K562 (cell line): ENCODE measurements around the gene ENDOV. TPM values are rescaled to one million over a fixed set of nuclear protein-coding genes. Genes with fewer than 3 reads are reported as not detected.

Experiments used
- ATAC-seq: fragments of 200-7000 bp; cut with Tn5 transposase; 3 replicates; pipeline ENCODE4 v1.9.1; 2020; ENCODE audit warnings: moderate library complexity
- BruUV-seq: library from RNA; stranded (reverse); fragments of 400-500 nt; replicated peaks from 2 replicates; lab custom pipeline; 2021; lab: Mats Ljungman, UMichigan
- CTCF ChIA-PET: fragments of 300-600 bp; formaldehyde crosslinking; extraction: SDS; loops from one replicate; lab custom pipeline; 2021; ENCODE audit warnings: low intra/inter-chr PET ratio; lab: Yijun Ruan, JAX
- POLR2A ChIA-PET: fragments of 300-600, 350-650 bp; sonication (Branson Sonifier 250); formaldehyde crosslinking; extraction: SDS; loops from one replicate; lab custom pipeline; 2021; ENCODE audit warnings: antibody characterized with exemption, inconsistent platforms; lab: Yijun Ruan, JAX
- DNase-seq, 4 experiments: peaks; one replicate each; pipeline versions ENCODE4 v3.0.0 to v3.0.0-alpha.2; 2011 to 2018; ENCODE audit warnings: low spot score in 3 of 4, mixed read lengths in 3 of 4; ENCODE audit errors: extremely low read depth in 1 of 4
- FAIRE-seq: peaks from 2 replicates; lab custom pipeline; 2011; peaks lifted over from hg19 to GRCh38; lab: Jason Lieb, UNC
- H2AFZ ChIP-seq: 2 replicates; pipeline ENCODE4 v1.6.0; 2011; ENCODE audit warnings: low read depth, low read length, control low read depth, inconsistent platforms
- H3K27ac ChIP-seq: fragments of 200-600 bp; 3 replicates; pipeline ENCODE4 v1.8.0; 2011; ENCODE audit warnings: low read depth, mild to moderate bottlenecking, control low read depth, inconsistent platforms, low read length, moderate library complexity, mixed read lengths; ENCODE audit errors: extremely low read depth
- H3K27me3 ChIP-seq, 2 experiments: fragments of 300-600 bp in 1 of 2; 2 replicates in 1 of 2; 3 replicates in 1 of 2; pipeline versions ENCODE4 v1.6.0 to v1.8.0; 2011; ENCODE audit warnings: inconsistent platforms in 2 of 2, low read length in 2 of 2, mild to moderate bottlenecking in 1 of 2, mixed read lengths in 1 of 2, moderate library complexity in 1 of 2; ENCODE audit not compliant: control insufficient read depth in 2 of 2, insufficient read depth in 2 of 2
- H3K36me3 ChIP-seq: fragments of 300-600 bp; 3 replicates; pipeline ENCODE4 v1.8.0; 2011; ENCODE audit warnings: mild to moderate bottlenecking, low read length, inconsistent platforms; ENCODE audit not compliant: control insufficient read depth, insufficient read depth
- H3K4me1 ChIP-seq, 2 experiments: fragments of 200-600 bp in 1 of 2; replicated peaks in 1 of 2; 2 replicates in 1 of 2; 3 replicates in 1 of 2; pipeline versions ENCODE4 v1.5.1 to v1.8.0; 2011; ENCODE audit warnings: inconsistent platforms in 2 of 2, low read length in 2 of 2, mild to moderate bottlenecking in 1 of 2, mixed read lengths in 1 of 2, moderate library complexity in 1 of 2; ENCODE audit not compliant: control insufficient read depth in 2 of 2, insufficient read depth in 2 of 2
- H3K4me2 ChIP-seq: 2 replicates; pipeline ENCODE4 v1.6.1; 2011; ENCODE audit warnings: low read length, control low read depth, inconsistent platforms, mixed read lengths; ENCODE audit not compliant: insufficient read depth
- H3K4me3 ChIP-seq: fragments of 200-600 bp; sonication (generic), shearing (Covaris generic); 2 replicates; pipeline ENCODE4 v1.5.1; 2016; ENCODE audit warnings: control low read depth, inconsistent platforms
- H3K79me2 ChIP-seq: fragments of 200-600 bp; 3 replicates; pipeline ENCODE4 v1.8.0; 2011; ENCODE audit warnings: low read length, inconsistent platforms; ENCODE audit not compliant: control insufficient read depth, insufficient read depth
- H3K9ac ChIP-seq, 2 experiments: 2 replicates each; pipeline versions ENCODE4 v1.6.0 to v1.6.1; 2011; ENCODE audit warnings: low read depth in 2 of 2, low read length in 2 of 2, control low read depth in 1 of 2, inconsistent platforms in 1 of 2, mild to moderate bottlenecking in 1 of 2, mixed read lengths in 1 of 2; ENCODE audit not compliant: insufficient read depth in 1 of 2
- H3K9me1 ChIP-seq: one replicate; pipeline ENCODE4 v1.6.0; 2011; ENCODE audit warnings: inconsistent platforms, mild to moderate bottlenecking, low read length, moderate library complexity; ENCODE audit not compliant: control insufficient read depth, insufficient read depth
- H3K9me3 ChIP-seq: replicated peaks from 2 replicates; pipeline ENCODE4 v1.5.1; 2011; ENCODE audit warnings: low read depth, low read length, inconsistent platforms; ENCODE audit not compliant: control insufficient read depth, insufficient read depth
- H4K20me1 ChIP-seq: replicated peaks from 2 replicates; pipeline ENCODE4 v1.6.1; 2011; ENCODE audit warnings: low read length, inconsistent platforms, mixed read lengths; ENCODE audit not compliant: control insufficient read depth, insufficient read depth
- ASH1L ChIP-seq: fragments of 450-650 bp; IDR thresholded peaks from 2 replicates; pipeline ENCODE4 v1.6.1; 2018; ENCODE audit warnings: borderline replicate concordance, mild to moderate bottlenecking, low read depth; ENCODE audit not compliant: partially characterized antibody
- CCNT2 ChIP-seq: IDR thresholded peaks from 2 replicates; pipeline ENCODE4 v1.6.1; 2011; ENCODE audit warnings: borderline replicate concordance, low read depth, mild to moderate bottlenecking, moderate library complexity, mixed read lengths, low read length; ENCODE audit not compliant: insufficient read length; ENCODE audit errors: extremely low read depth
- E4F1 ChIP-seq: fragments of 250-450 bp; sonication (Bioruptor Pico); IDR thresholded peaks from 2 replicates; pipeline ENCODE4 v1.5.0; 2021; ENCODE audit warnings: mild to moderate bottlenecking, borderline replicate concordance
- HMGN3 ChIP-seq: IDR thresholded peaks from 2 replicates; pipeline ENCODE4 v1.6.1; 2011; ENCODE audit warnings: borderline replicate concordance, low read depth, mild to moderate bottlenecking, mixed read lengths, low read length; ENCODE audit not compliant: insufficient read length; ENCODE audit errors: extremely low read depth
- MCM3 ChIP-seq: fragments of 450-650 bp; IDR thresholded peaks from 2 replicates; pipeline ENCODE4 v1.6.1; 2016
- MITF ChIP-seq: IDR thresholded peaks from 2 replicates; pipeline ENCODE4 v1.6.1; 2014; ENCODE audit warnings: antibody characterized with exemption
- OTX1 ChIP-seq: fragments of 450-650 bp; formaldehyde crosslinking; IDR thresholded peaks from 2 replicates; pipeline ENCODE4 v1.4.0; 2022; ENCODE audit warnings: mild to moderate bottlenecking
- PBX2 ChIP-seq, 2 experiments: IDR thresholded peaks in 1 of 2; conservative IDR thresholded peaks in 1 of 2; 2 replicates each; pipeline ENCODE4 v1.6.1; 2016; ENCODE audit warnings: low read depth in 2 of 2, mild to moderate bottlenecking in 1 of 2, missing compliant biosample characterization in 1 of 2, missing genetic modification characterization in 1 of 2, moderate library complexity in 1 of 2
- POU5F1 ChIP-seq: fragments of 150-350 bp; IDR thresholded peaks from 2 replicates; pipeline ENCODE4 v1.6.1; 2014; ENCODE audit warnings: borderline replicate concordance, low read length, low read depth, mild to moderate bottlenecking; ENCODE audit not compliant: partially characterized antibody
- SMARCC2 ChIP-seq: fragments of 450-650 bp; IDR thresholded peaks from 2 replicates; pipeline ENCODE4 v1.6.1; 2017; ENCODE audit warnings: antibody characterized with exemption, moderate library complexity, mild to moderate bottlenecking, low read depth
- ZNF707 ChIP-seq: fragments of 250-450 bp; sonication (Bioruptor Pico); conservative IDR thresholded peaks from 2 replicates; pipeline ENCODE4 v1.8.0; 2022; ENCODE audit warnings: inconsistent platforms, mild to moderate bottlenecking, moderate library complexity
- ZSCAN32 ChIP-seq: fragments of 450-650 bp; formaldehyde crosslinking; IDR thresholded peaks from 2 replicates; pipeline ENCODE4 v1.4.0; 2020; ENCODE audit warnings: mild to moderate bottlenecking, moderate library complexity
- WGBS: fragments of 100-300 bp; shearing (Covaris generic); methylation state at CpG from one replicate; pipeline ENCODE4 v1.1.6; 2016; ENCODE audit warnings: low coverage, mixed read lengths; ENCODE audit not compliant: insufficient coverage; ENCODE audit errors: missing lambda C conversion rate; 5-methylcytosine and 5-hydroxymethylcytosine counted together
- in situ Hi-C: fragments of 300-500 bp; cut with MboI; formaldehyde crosslinking; loops from 4 replicates; pipeline ENCODE4 v1.15.0; 2018; ENCODE audit warnings: inconsistent platforms, mixed read lengths
- intact Hi-C: fragments of 100-400 bp; cut with micrococcal nuclease; formaldehyde crosslinking; loops from 2 replicates; pipeline ENCODE4 v1.14.2; 2022
- polyA plus RNA-seq, 8 experiments: library from polyadenylated mRNA; depleted of rRNA in 4 of 8; stranded (reverse) in 5 of 8; unstranded in 3 of 8; fragments of >200 nt; fragmentation: Nextera tagmentation in 2 of 8; fragmentation: Illumina TruSeq in 1 of 8; extraction: Ambion mirVana in 2 of 8; extraction: Trizol in 1 of 8; gene quantifications; 2 replicates each; pipeline versions ENCODE4 v1.2.1 to v1.2.3, GENCODE V29; 2011 to 2014; ENCODE audit warnings: inconsistent platforms in 1 of 8, missing spikeins in 1 of 8
- total RNA-seq, 7 experiments: library from RNA; depleted of rRNA in 6 of 7; stranded (reverse); fragments of >200 nt in 6 of 7; fragmentation: Illumina TruSeq in 2 of 7; extraction: Trizol in 2 of 7; gene quantifications; 2 replicates each; pipeline versions ENCODE4 v1.2.1 to v1.2.3, GENCODE V29; 2011 to 2021; ENCODE audit warnings: low replicate concordance in 1 of 7
- TF ChIP-seq, protein P1 (sequence below): sonication (generic); formaldehyde crosslinking; IDR thresholded peaks from 2 replicates; pipeline ENCODE4 v1.5.0; 2020; ENCODE audit warnings: missing genetic modification reagents

ENDOV gene
- total and polyA plus RNA-seq, 9 of the 15 experiments (the other 6 are each of a cell fraction or from before 2014, with no cell fraction given): 1.2 to 8.2 (median 3.7) TPM

DNA sequence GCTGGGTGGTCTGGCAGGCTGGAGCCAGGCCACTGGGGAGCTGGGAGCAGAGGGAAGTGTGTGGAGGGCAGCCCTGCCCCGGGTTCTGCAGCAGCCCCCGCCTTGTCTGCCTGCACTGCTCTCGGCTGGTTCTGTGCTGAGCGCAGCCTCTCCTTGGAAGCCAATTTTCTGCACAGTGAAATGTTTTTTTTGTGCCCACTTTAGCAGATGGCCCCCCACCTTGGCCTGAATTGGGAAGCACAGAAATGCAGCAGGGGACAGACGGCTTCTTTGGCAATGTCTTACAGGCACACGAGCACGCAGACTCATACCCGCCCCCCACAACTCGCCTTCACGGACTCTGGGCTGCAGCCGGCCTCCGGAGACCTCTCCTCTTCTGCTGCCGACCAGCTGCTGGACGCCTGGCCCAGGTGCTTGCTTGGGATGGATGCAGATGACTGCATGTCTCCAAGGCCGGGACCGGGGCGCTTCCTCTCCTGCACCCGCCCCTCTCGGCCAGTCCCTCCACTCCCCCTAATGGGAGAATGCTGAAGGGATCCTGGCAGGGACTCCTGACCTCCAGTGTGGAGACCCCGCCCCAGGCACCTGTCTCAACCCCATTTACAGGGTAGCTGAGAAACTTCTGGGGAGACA lies 46.7 kb downstream of the ENDOV start:
- Histone ChIP-seq H2AFZ (no peak overlapping the region), H3K27me3 (peaks cover 44 to 76% of the 10 kb centered on the region in 2 experiments; a peak in 4 of 5 replicates), H3K27ac (no peak overlapping the region), H3K36me3 (no peaks in the 10 kb centered on the region), H3K4me1 (peaks cover 14 to 23% of the 10 kb centered on the region in 2 experiments), H4K20me1 (peaks cover 22% of the 10 kb centered on the region), H3K9me1 (no peaks in the 10 kb centered on the region), H3K79me2 (no peaks in the 10 kb centered on the region), H3K4me3 (no peak overlapping the region), H3K9me3 (no peaks in the 10 kb centered on the region), H3K4me2 (no peak overlapping the region), H3K9ac (no peak overlapping the region)
- POLR2A ChIA-PET: interaction anchor here (0.7 kb wide), 1 partner anchor 42 kb away, joined by 3 read pairs; no protein-coding TSS in a partner anchor
- intact Hi-C loops (no loop called here), in situ Hi-C loops (no loop called here)
- no peak for DNase-seq
- FAIRE-seq: no peak
- ATAC-seq: no peak
- CTCF ChIA-PET: no interaction called here
- 2% methylated on average over 20 of the region's 20 CpGs for WGBS
- BruUV-seq: no TSS peak
- no peak for TF ChIP-seq PBX2 (CRISPR knock-in tag; IDR thresholded peaks at IDR 0.05; ENCODE audit: low read depth)
- TF ChIP-seq PBX2 (tag; conservative IDR thresholded peaks at IDR 0.05; ENCODE audit: low read depth): no peak
- no peak for TF ChIP-seq ZSCAN32 (CRISPR knock-in tag)
- no peak for TF ChIP-seq MCM3
- no peak for TF ChIP-seq OTX1
- no peak for TF ChIP-seq POU5F1
- no peak for TF ChIP-seq SMARCC2
- TF ChIP-seq MITF: no peak
- no peak for TF ChIP-seq ZNF707 (CRISPR knock-in tag)
- no peak for TF ChIP-seq ASH1L
- TF ChIP-seq CCNT2: no peak
- TF ChIP-seq HMGN3: no peak
- TF ChIP-seq, protein P1, sequence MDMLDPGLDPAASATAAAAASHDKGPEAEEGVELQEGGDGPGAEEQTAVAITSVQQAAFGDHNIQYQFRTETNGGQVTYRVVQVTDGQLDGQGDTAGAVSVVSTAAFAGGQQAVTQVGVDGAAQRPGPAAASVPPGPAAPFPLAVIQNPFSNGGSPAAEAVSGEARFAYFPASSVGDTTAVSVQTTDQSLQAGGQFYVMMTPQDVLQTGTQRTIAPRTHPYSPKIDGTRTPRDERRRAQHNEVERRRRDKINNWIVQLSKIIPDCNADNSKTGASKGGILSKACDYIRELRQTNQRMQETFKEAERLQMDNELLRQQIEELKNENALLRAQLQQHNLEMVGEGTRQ (CRISPR knock-in tag): no peak
- no peak for TF ChIP-seq E4F1
